Left lung (tissue), 10 donors: ENCODE measurements around the gene RAVER2. TPM values are rescaled to one million over a fixed set of nuclear protein-coding genes. Genes with fewer than 3 reads are reported as not detected.

Experiments
- ATAC-seq: fragments of 200-7000 bp; cut with Tn5 transposase; one replicate; pipeline ENCODE4 v1.9.1; 2020; ENCODE audit warnings: moderate library complexity
- DNase-seq, 4 donors: peaks; one replicate each; pipeline ENCODE4 v3.0.0-alpha.2; 2013 to 2020
- H3K27ac ChIP-seq, 2 donors: fragments of 200-600 bp; sonication (generic) in 1 of 2; one replicate each; pipeline versions ENCODE4 v1.5.0 to v1.8.0; 2020 to 2021
- H3K27me3 ChIP-seq, 2 donors: fragments of 200-600 bp; sonication (generic) in 1 of 2; one replicate each; pipeline versions ENCODE4 v1.5.0 to v1.8.0; 2020 to 2021
- H3K36me3 ChIP-seq, 2 donors: fragments of 200-600 bp; sonication (generic) in 1 of 2; one replicate each; pipeline versions ENCODE4 v1.5.0 to v1.8.0; 2020 to 2021
- H3K4me1 ChIP-seq, 2 donors: fragments of 200-600 bp; one replicate each; pipeline ENCODE4 v1.8.0; 2021
- H3K4me3 ChIP-seq, 2 donors: fragments of 200-600 bp; sonication (generic) in 1 of 2; one replicate each; pipeline versions ENCODE4 v1.5.0 to v1.8.0; 2020 to 2021; ENCODE audit warnings: mild to moderate bottlenecking in 1 of 2
- H3K9me3 ChIP-seq, 2 donors: fragments of 200-600 bp; sonication (generic) in 1 of 2; one replicate each; pipeline versions ENCODE4 v1.5.0 to v1.8.0; 2020 to 2021
- CTCF ChIP-seq, 2 donors: fragments of 200-600 bp; sonication (generic) in 1 of 2; IDR thresholded peaks; one replicate each; pipeline versions ENCODE4 v1.5.0 to v1.8.0; 2021; ENCODE audit warnings: antibody characterized with exemption in 2 of 2
- intact Hi-C, 2 donors: fragments of 100-400 bp; cut with DNase I; formaldehyde crosslinking; loops; one replicate each; pipeline versions ENCODE4 v1.11.2 to v1.14.2; 2022
- polyA plus RNA-seq, 6 donors: library from polyadenylated mRNA; unstranded; fragments of 120-200 nt; gene quantifications; one replicate each; pipeline ENCODE4 v1.2.1, GENCODE V29; 2013; ENCODE audit not compliant: insufficient read length in 6 of 6
- total RNA-seq, 2 donors: library from RNA; stranded (reverse); fragmentation: NEBNext Ultra II Directional; extraction: Animal tissue kit (Norgen Biotek cat#: 25700); gene quantifications; one replicate each; pipeline ENCODE4 v1.2.1, GENCODE V29; 2021
- donor health status: DM: no; HTN: yes; CAD: no.
- donor health status: DM: no; HTN: no; CAD: no.

Gene RAVER2
- total and polyA plus RNA-seq, 8 donors = 13.3 to 37.8 (median 32.7) TPM

GRCh38 chr1:64873576-64873975 lies 128.7 kb downstream of the RAVER2 start:
- Histone ChIP-seq H3K4me1 (peaks cover 0 to 6% of the 10 kb centered on the region in 2 donors), H3K27me3 (no peaks in the 10 kb centered on the region), H3K9me3 (no peaks in the 10 kb centered on the region), H3K4me3 (no peak overlapping the region), H3K27ac (no peak overlapping the region), H3K36me3 (peaks cover 0 to 94% of the 10 kb centered on the region in 2 donors)
- DNase-seq (no peak), ATAC-seq (no peak)
- intact Hi-C loops = no loop called here
- no peak for TF ChIP-seq CTCF (IDR thresholded peaks at IDR 0.05)

GRCh38 chr1:64874666-64875065 lies 129.8 kb downstream of the RAVER2 start:
- H3K36me3 ChIP-seq = peaks cover 0 to 89% of the 10 kb centered on the region in 2 donors
- no peak for TF ChIP-seq CTCF (IDR thresholded peaks at IDR 0.05)
- peaks cover 0 to 6% of the 10 kb centered on the region in 2 donors for H3K4me1 ChIP-seq
- no peak overlapping the region for H3K4me3 ChIP-seq
- no peak overlapping the region for H3K27ac ChIP-seq
- intact Hi-C loops = no loop called here
- ATAC-seq (no peak), DNase-seq (no peak)
- no peaks in the 10 kb centered on the region for H3K9me3 ChIP-seq
- H3K27me3 ChIP-seq = no peaks in the 10 kb centered on the region

- no peak for TF ChIP-seq CTCF (IDR thresholded peaks at IDR 0.05)
- H3K4me3 ChIP-seq = no peak overlapping the region
- H3K27ac ChIP-seq = no peak overlapping the region
- H3K4me1 ChIP-seq = peaks cover 0 to 6% of the 10 kb centered on the region in 2 donors
- no peak for ATAC-seq
- intact Hi-C loops = no loop called here
- DNase-seq = no peak
- H3K27me3 ChIP-seq = no peaks in the 10 kb centered on the region
- no peaks in the 10 kb centered on the region for H3K9me3 ChIP-seq
- peaks cover 0 to 85% of the 10 kb centered on the region in 2 donors for H3K36me3 ChIP-seq
These were observed 130.2 kb downstream of the RAVER2 start for GRCh38 chr1:64875101-64875500.

- intact Hi-C loops = no loop called here
- no peak for TF ChIP-seq CTCF (IDR thresholded peaks at IDR 0.05)
- no peak overlapping the region for H3K4me3 ChIP-seq
- H3K9me3 ChIP-seq = no peaks in the 10 kb centered on the region
- H3K4me1 ChIP-seq = peaks cover 0 to 6% of the 10 kb centered on the region in 2 donors
- H3K27me3 ChIP-seq = no peaks in the 10 kb centered on the region
- ATAC-seq = no peak
- peaks cover 0 to 80% of the 10 kb centered on the region in 2 donors for H3K36me3 ChIP-seq
- no peak for DNase-seq
- no peak overlapping the region for H3K27ac ChIP-seq
These were observed 130.7 kb downstream of the RAVER2 start for GRCh38 chr1:64875606-64876005.

GRCh38 chr1:64877151-64877550 lies 132.3 kb downstream of the RAVER2 start:
- Histone ChIP-seq H3K27ac (no peak overlapping the region), H3K9me3 (no peaks in the 10 kb centered on the region), H3K4me1 (peaks cover 0 to 6% of the 10 kb centered on the region in 2 donors), H3K4me3 (no peak overlapping the region), H3K36me3 (peaks cover 0 to 74% of the 10 kb centered on the region in 2 donors), H3K27me3 (no peaks in the 10 kb centered on the region)
- no peak for TF ChIP-seq CTCF (IDR thresholded peaks at IDR 0.05)
- intact Hi-C loops = no loop called here
- no peak for DNase-seq
- no peak for ATAC-seq
